Mononuclear cell (primary cell): Measurements from ENCODE around the gene LRWD1. TPM values are rescaled to one million over a fixed set of nuclear protein-coding genes. Genes with fewer than 3 reads are reported as not detected.
A peak's percentile ranks its signal among the peaks of the same experiment; 100 is the strongest.
"Not testable (repeated sequence)": the region's sequence is repeated elsewhere in the genome, so short reads cannot be mapped to it uniquely, and the experiment has no call there.

Source experiments
- H3K27me3 ChIP-seq: 2 replicates; pipeline ENCODE4 v1.6.0; 2011; ENCODE audit warnings: low read length, control low read depth; ENCODE audit not compliant: insufficient read depth
- H3K4me1 ChIP-seq: 2 replicates; pipeline ENCODE4 v1.5.1; 2011; ENCODE audit warnings: mild to moderate bottlenecking, low read length, control low read depth; ENCODE audit not compliant: insufficient read depth
- H3K4me3 ChIP-seq: 2 replicates; pipeline ENCODE4 v1.5.1; 2011; ENCODE audit warnings: mild to moderate bottlenecking, low read length, moderate library complexity
- H3K9me3 ChIP-seq: 2 replicates; pipeline ENCODE4 v1.5.1; 2011; ENCODE audit warnings: low read depth, mild to moderate bottlenecking, control low read depth, low read length
- total RNA-seq: library from RNA; depleted of rRNA; stranded (reverse); fragments of >200 nt; gene quantifications from one replicate; pipeline ENCODE4 v1.2.3, GENCODE V29; 2012

Gene LRWD1
- total RNA-seq, 1 donor, result 7.0 TPM

GRCh38 chr7:102494026-102494425 lies 29.2 kb downstream of the LRWD1 start:
- not testable (repeated sequence) for H3K9me3 ChIP-seq, H3K27me3 ChIP-seq, H3K4me1 ChIP-seq
- peak overlapping the region; percentile 22 for H3K4me3 ChIP-seq

DNA sequence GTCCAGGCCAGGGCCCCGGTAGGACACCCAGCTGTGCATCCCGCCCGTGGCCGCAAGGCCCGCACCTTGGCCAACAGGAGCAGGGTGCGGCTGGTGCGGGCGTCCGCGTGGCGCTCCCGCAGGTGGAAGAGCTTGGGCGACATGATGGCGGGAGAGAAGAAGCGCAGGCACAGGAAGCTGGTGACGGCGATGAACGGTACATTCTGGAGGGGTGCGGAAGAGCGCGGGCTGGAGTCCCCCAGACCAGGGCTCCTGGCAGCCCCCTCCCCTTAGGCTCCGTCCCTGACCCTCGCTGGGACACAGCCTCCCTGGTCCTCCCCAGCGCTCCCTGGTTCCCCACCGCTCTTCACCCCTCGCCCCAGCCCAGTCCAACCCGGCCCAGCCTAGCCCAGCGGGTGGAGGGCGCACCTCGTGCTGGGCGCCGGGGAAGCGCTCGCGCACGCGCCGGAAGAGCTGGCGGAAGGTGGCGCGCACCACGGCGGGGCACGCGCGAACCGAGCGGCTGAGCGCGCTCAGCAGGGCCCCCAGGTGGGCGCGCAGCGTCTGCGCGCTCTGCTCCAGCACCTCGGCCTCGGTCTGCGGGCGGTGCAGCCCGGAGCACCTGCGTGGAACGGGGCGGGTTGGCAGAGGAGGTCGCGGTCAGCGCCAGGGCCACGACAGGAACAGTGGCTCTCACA lies 29.8 kb downstream of the LRWD1 start:
- H3K4me1 ChIP-seq, H3K9me3 ChIP-seq, H3K4me3 ChIP-seq, H3K27me3 ChIP-seq: not testable (repeated sequence)

GRCh38 chr7:102496861-102497260 lies 32.1 kb downstream of the LRWD1 start:
- H3K9me3 ChIP-seq, H3K27me3 ChIP-seq, H3K4me3 ChIP-seq, H3K4me1 ChIP-seq: not testable (repeated sequence)

DNA sequence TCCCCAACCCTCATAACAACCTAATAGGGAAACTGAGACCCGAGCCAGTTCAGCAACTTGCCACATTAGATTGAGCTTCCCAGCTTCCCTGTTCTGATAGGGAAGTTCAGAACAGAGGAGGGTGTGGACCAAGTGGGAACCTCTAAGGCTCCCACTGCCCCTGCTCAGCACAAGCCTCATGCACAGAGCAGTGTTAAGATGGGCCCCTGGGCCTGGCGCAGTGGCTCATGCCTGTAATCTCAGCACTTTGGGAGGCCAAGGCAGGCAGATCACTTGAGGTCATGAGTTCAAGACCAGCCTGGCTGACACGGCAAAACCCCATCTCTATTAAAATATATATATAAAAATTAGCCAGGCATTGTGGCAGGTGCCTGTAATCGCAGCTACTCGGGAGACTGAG lies 32.5 kb downstream of the LRWD1 start:
- not testable (repeated sequence) for H3K4me1 ChIP-seq, H3K27me3 ChIP-seq, H3K4me3 ChIP-seq, H3K9me3 ChIP-seq

DNA sequence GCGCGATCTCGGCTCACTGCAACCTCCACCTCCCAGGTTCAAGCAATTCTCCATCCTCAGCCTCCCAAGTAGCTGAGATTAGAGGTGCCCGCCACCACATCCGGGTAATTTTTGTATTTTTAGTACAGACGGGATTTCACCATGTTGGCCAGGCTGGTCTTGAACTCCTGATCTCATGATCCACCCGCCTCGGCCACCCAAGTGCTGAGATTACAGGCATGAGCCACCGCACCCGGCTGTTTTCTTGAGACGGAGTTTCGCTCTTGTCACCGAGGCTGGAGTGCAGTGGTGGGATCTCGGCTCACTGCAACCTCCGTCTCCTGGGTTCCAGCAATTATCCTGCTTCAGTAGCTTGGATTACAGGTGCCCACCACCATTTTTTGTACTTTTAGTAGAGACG lies 33.5 kb downstream of the LRWD1 start:
- not testable (repeated sequence) for H3K4me1 ChIP-seq, H3K9me3 ChIP-seq, H3K4me3 ChIP-seq, H3K27me3 ChIP-seq

- not testable (repeated sequence) for H3K4me3 ChIP-seq, H3K27me3 ChIP-seq, H3K4me1 ChIP-seq, H3K9me3 ChIP-seq
Measured at GRCh38 chr7:102503141-102503540, 38.4 kb downstream of the LRWD1 start.

GRCh38 chr7:102505298-102506185 lies 40.8 kb downstream of the LRWD1 start:
- not testable (repeated sequence) for H3K27me3 ChIP-seq, H3K9me3 ChIP-seq, H3K4me3 ChIP-seq, H3K4me1 ChIP-seq

DNA sequence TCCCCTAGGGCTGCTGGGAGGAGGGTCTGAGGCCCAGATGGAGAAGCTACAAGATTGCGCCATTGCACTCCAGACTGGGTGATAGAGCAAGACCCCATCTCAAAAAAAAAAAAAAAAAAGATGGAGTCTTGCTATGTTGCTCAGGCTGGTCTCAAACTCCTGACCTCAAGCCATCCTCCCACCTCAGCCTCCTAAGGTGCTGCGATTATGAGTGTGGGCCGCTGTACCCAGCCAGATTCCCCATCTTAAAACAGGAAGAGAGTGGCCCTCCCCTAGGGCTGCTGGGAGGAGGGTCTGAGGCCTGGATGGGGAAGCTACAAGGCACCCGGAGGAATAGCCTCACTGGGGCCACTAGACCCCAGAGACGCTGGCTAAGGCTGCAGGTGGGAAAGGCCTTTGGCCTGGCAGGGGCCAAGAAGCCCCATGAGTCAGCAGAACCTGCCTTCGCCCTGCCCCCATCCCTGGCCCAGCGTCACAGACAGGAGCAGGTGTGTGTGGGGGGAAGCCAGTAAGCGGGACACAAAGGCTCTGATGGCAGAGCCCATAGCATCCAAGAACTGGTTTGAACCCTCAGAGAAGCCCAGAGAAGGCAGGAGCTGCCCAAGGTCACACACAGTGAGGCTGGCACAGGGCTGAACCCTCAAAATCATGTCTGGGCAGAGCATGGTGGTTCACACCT lies 42.8 kb downstream of the LRWD1 start:
- H3K4me3 ChIP-seq, result not testable (repeated sequence)

DNA sequence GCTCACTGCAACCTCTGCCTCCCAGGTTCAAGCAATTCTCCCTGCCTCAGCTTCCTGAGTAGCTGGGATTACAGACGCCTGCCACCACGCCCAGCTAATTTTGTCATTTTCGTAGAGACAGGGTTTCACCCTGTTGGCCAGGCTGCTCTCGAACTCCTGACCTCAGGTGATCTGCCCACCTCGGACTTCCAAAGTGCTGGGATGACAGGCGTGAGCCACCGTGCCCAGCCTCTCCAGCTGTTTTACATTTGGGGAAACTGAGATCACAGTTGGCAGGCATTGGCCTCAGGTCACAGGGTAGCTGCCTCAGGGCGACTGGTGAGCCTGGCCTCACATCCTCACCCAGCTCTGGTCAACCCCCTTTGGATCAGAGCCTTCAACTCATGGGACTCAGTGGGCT lies 45.8 kb downstream of the LRWD1 start:
- H3K27me3 ChIP-seq, H3K4me3 ChIP-seq, H3K9me3 ChIP-seq, H3K4me1 ChIP-seq: not testable (repeated sequence)

More for the DNA sequence above, 42.8 kb downstream of the LRWD1 start:
- not testable (repeated sequence) for H3K4me1 ChIP-seq, H3K9me3 ChIP-seq, H3K27me3 ChIP-seq

GRCh38 chr7:102511860-102512522 lies 47.2 kb downstream of the LRWD1 start:
- H3K4me1 ChIP-seq, H3K9me3 ChIP-seq, H3K27me3 ChIP-seq, H3K4me3 ChIP-seq: not testable (repeated sequence)

GRCh38 chr7:102512642-102513221 lies 47.9 kb downstream of the LRWD1 start:
- H3K4me3 ChIP-seq, H3K4me1 ChIP-seq, H3K9me3 ChIP-seq, H3K27me3 ChIP-seq: not testable (repeated sequence)

- H3K4me3 ChIP-seq, H3K4me1 ChIP-seq, H3K27me3 ChIP-seq, H3K9me3 ChIP-seq: not testable (repeated sequence)
Measured at GRCh38 chr7:102514881-102515721, 50.3 kb downstream of the LRWD1 start.

- H3K4me1 ChIP-seq, H3K4me3 ChIP-seq, H3K9me3 ChIP-seq, H3K27me3 ChIP-seq: not testable (repeated sequence)
Measured at GRCh38 chr7:102515889-102516288, 51.1 kb downstream of the LRWD1 start.

GRCh38 chr7:102516951-102517350 lies 52.2 kb downstream of the LRWD1 start:
- H3K4me3 ChIP-seq, H3K4me1 ChIP-seq, H3K27me3 ChIP-seq, H3K9me3 ChIP-seq: not testable (repeated sequence)
